ENCODE data around the gene TRAT1.
"Not testable (repeated sequence)": the region's sequence is repeated elsewhere in the genome, so short reads cannot be mapped to it uniquely, and the experiment has no call there.

Gene TRAT1

DNA sequence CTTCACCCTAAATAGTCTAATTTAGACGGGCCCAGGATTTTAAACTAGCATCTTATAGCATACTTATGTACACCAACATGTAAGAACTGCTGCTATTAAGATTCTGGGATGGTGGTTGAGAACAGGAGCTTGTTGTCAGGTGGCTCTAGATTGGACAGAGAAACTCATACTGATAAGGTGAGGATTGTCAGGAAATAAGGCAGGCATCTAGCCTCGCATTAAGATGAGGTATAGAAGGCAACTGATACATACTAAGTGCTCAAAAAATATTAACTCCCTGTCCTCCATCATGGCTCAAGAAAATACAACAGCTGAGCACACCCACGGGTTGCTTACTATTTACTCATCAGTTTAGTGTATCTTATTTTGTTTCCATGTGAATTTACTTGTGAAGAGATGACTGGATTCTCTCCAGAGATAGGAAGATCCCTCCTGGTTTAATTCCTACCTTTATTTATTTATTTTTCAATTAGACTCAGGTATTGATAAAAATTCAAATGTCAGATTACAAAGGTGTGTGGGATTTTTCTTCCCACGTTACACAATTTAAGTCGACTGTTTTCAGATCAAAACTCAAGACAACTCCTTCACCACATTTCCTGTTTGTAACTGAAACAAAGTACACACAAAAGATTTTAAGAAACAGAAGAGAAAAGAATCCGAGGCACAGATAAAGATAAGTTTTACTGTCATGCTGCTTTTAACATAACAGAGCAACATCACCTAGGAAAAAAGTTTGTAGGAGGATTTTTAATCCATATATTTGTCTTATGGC is at the start of gene TRAT1:
Gene TRAT1, plus strand, starts transcription at position 664 of the 775 bp plus-strand sequence. CDS start 142 bp downstream, outside the sequence.
- DNase-seq (ENCODE audit: low read depth in 2 of 2, low spot score in 1 of 2) = no peak

DNA sequence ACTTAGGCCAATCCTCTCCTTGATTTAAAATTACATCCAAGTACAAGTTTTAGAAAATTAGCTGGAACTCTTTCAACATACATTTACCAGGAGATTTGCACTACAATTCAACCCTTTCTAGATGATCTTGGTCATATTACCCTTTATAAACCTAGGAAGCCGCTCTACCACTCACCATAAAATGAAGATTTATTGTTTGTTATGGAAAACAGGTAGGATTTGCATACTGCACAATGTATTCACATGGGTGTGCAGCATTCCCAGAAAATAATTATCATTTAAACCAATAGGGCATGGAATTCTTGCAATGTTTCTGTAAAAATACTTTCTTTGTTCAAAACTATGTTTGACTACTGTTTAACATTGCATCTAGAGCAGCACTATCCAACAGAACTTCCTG is 46.9 kb upstream of the TRAT1 start:
- no peak for DNase-seq (ENCODE audit: low read depth in 2 of 2, low spot score in 1 of 2)

GRCh38 chr3:108779496-108779895 is 43.1 kb upstream of the TRAT1 start:
- no peak for DNase-seq (ENCODE audit: low read depth in 2 of 2, low spot score in 1 of 2)

DNA sequence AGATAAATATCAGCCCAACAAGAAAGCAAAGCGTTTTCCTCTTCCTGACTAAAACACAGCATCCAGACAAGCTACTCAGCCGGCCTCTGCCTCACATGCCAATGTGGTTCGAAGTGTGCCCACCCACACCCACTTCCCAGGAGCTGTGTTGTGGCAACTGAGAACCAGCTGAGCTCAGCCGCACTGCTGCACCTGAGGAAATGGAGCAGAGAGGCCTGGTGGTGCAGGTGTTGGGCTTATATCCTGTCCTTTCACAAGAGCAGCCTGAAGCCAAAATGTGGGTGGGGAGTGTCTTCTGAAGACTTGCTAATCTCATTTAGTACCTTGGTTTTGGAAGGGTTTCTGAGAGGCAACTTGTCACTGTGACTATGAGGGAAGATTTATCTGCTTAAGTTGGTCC is 42.4 kb upstream of the TRAT1 start:
- no peak for DNase-seq (ENCODE audit: low read depth in 2 of 2, low spot score in 1 of 2)

- no peak for DNase-seq (ENCODE audit: low read depth in 2 of 2, low spot score in 1 of 2)
Measured at GRCh38 chr3:108791473-108791872, 31.1 kb upstream of the TRAT1 start.

- no peak for DNase-seq (ENCODE audit: low read depth in 2 of 2, low spot score in 1 of 2)
Measured at GRCh38 chr3:108804437-108804836, 18.1 kb upstream of the TRAT1 start.

GRCh38 chr3:108804966-108805365 is 17.6 kb upstream of the TRAT1 start:
- DNase-seq (ENCODE audit: low read depth in 2 of 2, low spot score in 1 of 2) = no peak

DNA sequence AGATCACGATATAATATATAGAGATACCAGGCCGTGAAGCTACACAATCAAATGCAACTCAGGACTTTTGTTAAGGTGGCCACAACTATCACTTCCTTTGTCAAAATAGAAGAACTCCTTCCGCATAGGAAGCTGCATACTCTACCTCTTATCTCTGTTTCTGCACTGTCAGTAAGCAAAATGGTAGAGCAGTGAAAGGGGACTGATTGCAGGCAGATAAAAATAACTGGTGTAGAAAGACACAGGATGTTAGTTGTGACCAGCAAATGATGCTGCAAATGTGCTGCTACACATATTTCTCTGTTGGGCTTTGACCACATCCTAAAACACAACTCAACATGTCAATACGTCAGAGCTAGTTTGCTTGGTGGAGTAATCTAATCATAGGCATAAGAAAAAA is 16.3 kb upstream of the TRAT1 start:
- no peak for DNase-seq (ENCODE audit: low read depth in 2 of 2, low spot score in 1 of 2)

DNA sequence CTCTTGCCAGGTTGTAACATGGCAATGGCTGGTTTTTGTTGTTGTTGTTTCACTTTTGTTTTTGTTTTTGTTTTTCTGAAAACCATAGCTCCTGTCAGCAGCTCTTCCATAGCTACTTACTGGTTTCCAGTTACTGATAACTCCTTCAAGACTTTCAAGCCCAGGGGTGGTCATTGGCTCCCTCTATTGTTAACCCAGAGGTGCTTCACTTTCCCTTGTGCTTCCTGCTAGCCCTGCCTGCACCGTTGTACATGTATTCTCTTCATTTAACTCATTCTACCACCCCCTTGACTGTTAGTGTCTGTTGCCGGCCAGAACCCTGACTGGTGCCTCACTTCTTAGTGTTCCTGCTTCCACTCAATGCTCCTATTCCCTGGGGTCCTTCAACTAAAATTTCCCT is 4.2 kb upstream of the TRAT1 start:
- DNase-seq (ENCODE audit: low read depth in 2 of 2, low spot score in 1 of 2) = peak in 1 of 2 donors; percentile 21

DNA sequence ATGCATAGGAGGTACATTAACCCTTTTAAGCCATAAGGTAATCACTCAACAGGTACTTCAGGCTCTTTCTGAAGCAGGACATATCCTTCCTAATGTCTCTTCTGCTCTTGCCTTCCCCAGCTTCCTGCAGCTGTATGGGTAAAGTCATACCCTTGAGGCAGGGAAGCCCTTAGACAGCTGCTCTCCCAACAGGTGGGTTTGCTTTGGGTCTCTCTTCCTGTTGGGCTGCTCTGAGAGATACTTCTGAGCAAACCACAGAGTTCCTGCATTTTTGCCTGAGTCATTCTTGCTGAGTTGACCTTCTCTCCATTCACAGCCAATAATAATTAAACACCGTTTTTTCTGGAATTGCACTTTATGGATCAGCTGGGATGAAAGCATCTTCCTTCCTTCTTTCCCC is 2.0 kb upstream of the TRAT1 start:
- no peak for DNase-seq (ENCODE audit: low read depth in 2 of 2, low spot score in 1 of 2)

DNA sequence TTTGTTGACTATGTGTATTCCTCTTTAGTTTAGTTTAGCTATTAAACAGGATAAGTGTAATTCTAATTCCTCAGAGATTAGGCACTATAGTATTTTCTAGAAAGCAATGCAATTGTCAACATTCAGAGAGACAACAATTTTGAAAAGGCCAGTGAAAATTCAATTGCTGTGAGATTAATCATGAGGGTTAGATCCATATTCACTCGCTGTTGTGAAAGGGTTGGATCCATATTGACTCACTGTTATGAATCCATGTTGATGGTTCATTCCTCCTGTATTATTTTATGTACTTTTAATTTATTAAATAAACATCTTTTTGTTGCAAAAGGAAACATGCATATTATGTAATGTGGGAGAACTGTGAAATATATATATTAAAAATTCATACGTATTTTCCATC is 641 bp downstream of the TRAT1 start:
- no peak for DNase-seq (ENCODE audit: low read depth in 2 of 2, low spot score in 1 of 2)

GRCh38 chr3:108823803-108824202 is 1.2 kb downstream of the TRAT1 start:
- DNase-seq (ENCODE audit: low read depth in 2 of 2, low spot score in 1 of 2) = not testable (repeated sequence)

- DNase-seq (ENCODE audit: low read depth in 2 of 2, low spot score in 1 of 2) = no peak
Measured at GRCh38 chr3:108826309-108827187, 4.0 kb downstream of the TRAT1 start.

DNA sequence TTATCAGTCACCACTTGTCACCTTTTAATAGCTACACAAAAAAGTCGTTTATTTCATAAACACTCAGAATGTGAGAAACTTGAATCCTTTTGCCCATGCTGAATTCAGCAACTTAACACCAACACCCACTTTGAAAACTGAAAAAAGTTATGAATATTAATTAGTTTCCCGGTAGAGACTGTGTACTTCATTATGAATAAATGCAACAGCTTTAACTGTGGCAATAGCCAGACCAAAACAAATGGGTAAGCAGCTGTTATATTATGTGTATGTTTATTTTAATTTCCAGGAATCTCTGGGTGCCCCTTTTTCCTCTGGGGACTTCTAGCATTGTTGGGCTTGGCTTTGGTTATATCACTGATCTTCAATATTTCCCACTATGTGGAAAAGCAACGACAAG is 7.8 kb downstream of the TRAT1 start:
- no peak for DNase-seq (ENCODE audit: low read depth in 2 of 2, low spot score in 1 of 2)

DNA sequence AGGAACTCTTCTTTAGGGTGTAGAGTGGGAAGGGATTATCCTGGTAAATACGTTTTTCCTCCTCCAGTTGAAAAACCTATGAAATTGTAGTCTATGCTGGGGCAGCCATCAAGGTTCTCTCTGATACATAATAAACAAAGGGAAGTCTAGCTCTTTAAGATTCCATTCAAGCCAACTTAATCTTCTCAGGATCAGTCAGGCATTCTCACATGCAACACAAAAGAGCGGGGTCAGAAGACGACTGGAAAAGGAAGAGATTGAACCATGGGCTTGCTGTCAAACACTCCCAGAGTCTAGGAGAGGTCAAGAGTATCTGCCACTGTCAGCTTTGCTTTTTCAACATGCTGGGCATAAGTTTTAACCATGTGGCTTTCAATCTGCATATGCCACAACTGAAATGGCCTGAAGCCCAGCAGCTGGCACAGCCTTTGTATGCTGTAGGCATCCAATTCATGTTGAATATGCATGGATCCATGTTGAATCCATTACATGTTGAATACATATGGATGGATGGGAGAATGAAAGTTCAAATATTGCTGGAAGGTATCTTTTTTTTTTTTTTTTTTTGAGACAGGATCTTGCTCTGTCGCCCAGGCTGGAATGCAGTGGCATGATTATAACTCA is 8.5 kb downstream of the TRAT1 start:
- DNase-seq (ENCODE audit: low read depth in 2 of 2, low spot score in 1 of 2) = no peak

DNA sequence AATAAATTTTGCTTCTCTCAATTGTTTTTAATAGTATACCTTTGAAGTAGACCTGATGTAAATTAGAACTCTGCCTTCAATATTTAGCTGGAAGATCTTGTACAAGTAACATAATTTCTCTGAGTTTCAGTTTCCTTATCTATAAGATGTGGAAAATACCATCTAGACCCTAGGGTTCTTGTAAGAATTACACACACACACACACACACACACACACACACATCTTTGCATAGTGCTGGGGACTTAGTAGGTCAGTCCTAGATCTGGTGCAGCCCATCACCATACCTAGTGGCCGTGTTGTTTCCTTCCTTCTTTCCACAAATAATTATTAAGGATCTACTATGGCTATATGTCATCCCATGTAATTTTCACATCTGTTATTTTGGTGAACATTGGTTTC is 11.0 kb downstream of the TRAT1 start:
- DNase-seq (ENCODE audit: low read depth in 2 of 2, low spot score in 1 of 2) = no peak

DNA sequence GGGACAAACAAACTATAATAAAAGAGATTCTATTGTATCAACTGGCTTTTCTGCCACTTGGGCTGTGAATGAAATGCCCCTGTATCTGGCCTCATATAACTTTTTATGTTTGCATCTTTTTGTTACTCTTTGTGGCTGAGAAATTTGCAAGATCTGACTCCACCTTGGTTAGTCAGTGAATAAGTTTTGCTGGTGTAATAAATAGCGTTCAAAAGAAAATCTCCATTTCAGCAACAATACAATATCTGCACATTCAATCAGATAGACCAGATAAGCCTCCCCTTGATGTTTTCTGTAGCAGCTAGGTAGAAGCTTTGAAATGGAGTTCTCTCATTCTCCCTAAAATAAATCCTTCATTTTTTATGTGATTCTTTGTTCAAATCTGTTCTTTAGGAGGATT is 12.0 kb downstream of the TRAT1 start:
- DNase-seq (ENCODE audit: low read depth in 2 of 2, low spot score in 1 of 2) = no peak

- DNase-seq (ENCODE audit: low read depth in 2 of 2, low spot score in 1 of 2) = no peak
Measured at GRCh38 chr3:108835101-108835500, 12.5 kb downstream of the TRAT1 start.

DNA sequence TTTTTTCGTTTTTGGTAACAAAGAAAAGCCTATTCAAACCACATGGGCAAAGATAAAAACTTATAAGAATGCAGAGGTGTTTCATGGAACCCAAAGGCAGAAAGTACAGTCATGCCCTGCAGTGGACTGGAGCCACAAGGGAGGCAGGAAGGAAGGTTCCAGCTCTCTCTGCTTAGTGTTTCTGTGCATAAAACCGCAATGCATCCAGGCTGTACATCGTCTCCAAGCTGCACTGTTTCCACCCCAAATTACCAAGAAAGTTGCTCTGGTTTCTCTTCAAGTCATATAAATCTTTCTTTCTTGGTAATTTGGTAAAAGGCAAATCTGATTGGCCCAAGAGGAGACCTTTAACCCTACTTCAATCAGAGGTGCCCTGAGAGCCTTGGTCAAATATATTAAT is 15.8 kb downstream of the TRAT1 start:
- no peak for DNase-seq (ENCODE audit: low read depth in 2 of 2, low spot score in 1 of 2)

GRCh38 chr3:108845709-108846293 is 23.2 kb downstream of the TRAT1 start:
- DNase-seq (ENCODE audit: low read depth in 2 of 2, low spot score in 1 of 2) = no peak

GRCh38 chr3:108847187-108847586 is 24.6 kb downstream of the TRAT1 start:
- DNase-seq (ENCODE audit: low read depth in 2 of 2, low spot score in 1 of 2) = no peak

DNA sequence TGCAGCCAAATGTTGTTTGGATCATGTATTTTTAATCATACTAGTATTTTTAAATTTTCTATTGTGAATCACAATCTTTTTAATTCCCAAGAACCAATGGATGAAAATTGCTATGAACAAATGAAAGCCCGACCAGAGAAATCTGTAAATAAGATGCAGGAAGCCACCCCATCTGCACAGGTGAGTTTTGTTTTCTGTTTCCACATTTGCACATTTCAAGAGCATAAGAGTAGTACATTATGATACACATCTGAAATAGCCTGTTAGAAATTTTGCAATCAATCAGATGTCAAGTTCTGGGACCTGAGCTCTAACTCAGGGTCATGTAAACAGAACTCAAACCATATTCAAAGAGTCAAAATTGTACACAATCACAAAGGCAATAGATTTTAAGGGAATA is 26.5 kb downstream of the TRAT1 start:
- no peak for DNase-seq (ENCODE audit: low read depth in 2 of 2, low spot score in 1 of 2)
